NT2/D1 (cell line): Measurements from ENCODE around the gene ZNF326.
A peak's percentile ranks its signal among the peaks of the same experiment; 100 is the strongest.
"Not testable (repeated sequence)": the region's sequence is repeated elsewhere in the genome, so short reads cannot be mapped to it uniquely, and the experiment has no call there.

Experiments
- DNase-seq: peaks from one replicate; pipeline ENCODE4 v3.0.0-alpha.2; 2011; ENCODE audit warnings: low read depth, low spot score
- H3K27me3 ChIP-seq: 2 replicates; pipeline ENCODE4 v1.6.0; 2011; ENCODE audit warnings: mild to moderate bottlenecking; ENCODE audit not compliant: insufficient read length, insufficient read depth
- H3K36me3 ChIP-seq: 2 replicates; pipeline ENCODE4 v1.6.1; 2011; ENCODE audit warnings: mild to moderate bottlenecking, low read length, mixed read lengths; ENCODE audit not compliant: insufficient read depth, insufficient read length
- H3K4me1 ChIP-seq: 2 replicates; pipeline ENCODE4 v1.5.1; 2011; ENCODE audit not compliant: insufficient read depth, insufficient read length
- H3K4me3 ChIP-seq: 2 replicates; pipeline ENCODE4 v1.5.1; 2011; ENCODE audit warnings: low read depth; ENCODE audit not compliant: insufficient read length
- H3K9ac ChIP-seq: 2 replicates; pipeline ENCODE4 v1.6.0; 2011; ENCODE audit warnings: low read depth; ENCODE audit not compliant: insufficient read length
- H3K9me3 ChIP-seq: 2 replicates; pipeline ENCODE4 v1.5.1; 2011; ENCODE audit warnings: mild to moderate bottlenecking, low read length; ENCODE audit not compliant: insufficient read depth
- SUZ12 ChIP-seq: IDR thresholded peaks from 2 replicates; pipeline ENCODE4 v1.6.1; 2011; ENCODE audit not compliant: insufficient read length, insufficient read depth; ENCODE audit errors: extremely low read depth
- YY1 ChIP-seq: IDR thresholded peaks from 2 replicates; pipeline ENCODE4 v1.6.1; 2011; ENCODE audit not compliant: insufficient read length, insufficient read depth
- ZNF274 ChIP-seq: IDR thresholded peaks from 2 replicates; pipeline ENCODE4 v1.6.1; 2011; ENCODE audit warnings: mild to moderate bottlenecking, low read depth, low read length

ZNF326 gene

DNA sequence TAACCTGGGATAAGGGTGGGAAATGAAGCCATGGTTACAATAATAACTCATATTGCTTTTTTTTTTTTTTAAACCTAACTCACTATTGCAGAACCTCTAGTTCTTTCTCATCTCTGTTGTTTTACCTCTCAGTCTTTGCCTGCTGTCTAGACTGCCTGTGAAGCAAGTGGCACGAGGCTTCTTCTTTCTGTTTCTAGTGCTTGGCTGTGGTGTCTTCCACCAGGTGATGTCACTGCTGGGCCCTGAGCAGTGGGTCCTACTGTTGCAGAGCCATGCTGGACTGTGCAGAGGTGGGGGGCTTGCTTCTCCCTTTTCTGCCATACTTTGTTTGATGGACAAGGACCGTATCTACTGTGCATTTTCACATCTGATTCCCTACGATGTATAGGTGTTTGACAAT is 51.7 kb downstream of the ZNF326 start:
- no peak overlapping the region for H3K4me3 ChIP-seq
- no peak for DNase-seq
- no peaks in the 10 kb centered on the region for H3K4me1 ChIP-seq
- H3K9ac ChIP-seq: no peak overlapping the region
- no peaks in the 10 kb centered on the region for H3K27me3 ChIP-seq
- no peaks in the 10 kb centered on the region for H3K36me3 ChIP-seq
- H3K9me3 ChIP-seq: no peaks in the 10 kb centered on the region
- TF ChIP-seq SUZ12 (no peak), ZNF274 (no peak), YY1 (no peak)

DNA sequence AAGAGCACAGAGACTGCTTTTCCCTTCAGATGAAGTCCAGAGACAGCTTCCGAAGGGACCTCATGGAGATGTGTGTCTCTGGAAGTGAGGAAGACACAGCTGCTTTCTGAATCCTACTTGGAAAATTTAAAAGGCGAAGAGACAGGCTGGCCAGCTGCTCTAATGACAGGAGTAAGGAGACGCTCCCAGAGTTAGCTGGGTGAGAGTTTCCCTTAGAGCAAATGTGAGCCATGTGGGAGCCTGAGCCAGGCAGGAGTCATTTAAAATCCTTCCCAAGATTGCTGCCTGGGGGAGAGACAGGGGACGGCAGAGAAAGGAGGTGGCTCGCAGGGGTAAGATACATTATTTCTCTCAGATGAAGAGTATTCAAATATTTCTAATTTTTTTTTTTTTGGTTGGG is 53.1 kb downstream of the ZNF326 start:
- no peak overlapping the region for H3K4me3 ChIP-seq
- H3K27me3 ChIP-seq: no peaks in the 10 kb centered on the region
- H3K9ac ChIP-seq: no peak overlapping the region
- DNase-seq: no peak
- no peaks in the 10 kb centered on the region for H3K4me1 ChIP-seq
- no peaks in the 10 kb centered on the region for H3K36me3 ChIP-seq
- H3K9me3 ChIP-seq: no peaks in the 10 kb centered on the region
- TF ChIP-seq ZNF274 (no peak), YY1 (no peak), SUZ12 (no peak)

DNA sequence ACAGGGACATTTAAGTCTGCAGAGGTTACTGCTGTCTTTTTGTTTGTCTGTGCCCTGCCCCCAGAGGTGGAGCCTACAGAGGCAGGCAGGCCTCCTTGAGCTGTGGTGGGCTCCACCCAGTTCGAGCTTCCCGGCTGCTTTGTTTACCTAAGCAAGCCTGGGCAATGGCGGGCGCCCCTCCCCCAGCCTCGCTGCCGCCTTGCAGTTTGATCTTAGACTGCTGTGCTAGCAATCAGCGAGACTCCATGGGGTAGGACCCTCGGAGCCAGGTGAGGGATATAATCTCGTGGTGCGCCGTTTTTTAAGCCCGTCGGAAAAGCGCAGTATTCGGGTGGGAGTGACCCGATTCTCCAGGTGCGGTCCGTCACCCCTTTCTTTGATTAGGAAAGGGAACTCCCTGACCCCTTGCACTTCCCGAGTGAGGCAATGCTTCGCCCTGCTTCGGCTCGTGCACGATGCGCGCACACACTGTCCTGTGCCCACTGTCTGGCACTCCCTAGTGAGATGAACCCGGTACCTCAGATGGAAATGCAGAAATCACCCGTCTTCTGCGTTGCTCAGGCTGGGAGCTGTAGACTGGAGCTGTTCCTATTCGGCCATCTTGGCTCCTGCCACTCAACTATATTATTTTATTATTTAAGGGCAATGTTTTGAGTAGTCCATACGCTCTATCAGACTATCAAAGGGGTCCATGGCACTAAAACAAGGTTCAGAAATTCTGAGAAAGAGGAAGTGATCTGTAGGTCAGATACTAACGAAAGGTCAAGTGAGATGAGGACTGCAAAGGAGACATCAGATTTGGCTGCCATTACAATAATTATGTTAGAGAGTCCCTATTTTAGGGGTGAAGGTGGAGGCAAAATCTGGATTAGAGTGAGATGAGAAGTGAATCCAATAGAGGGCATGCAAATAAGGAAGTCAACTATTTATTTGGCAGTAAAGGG is 68.1 kb downstream of the ZNF326 start:
- DNase-seq, H3K36me3 ChIP-seq, H3K27me3 ChIP-seq, H3K4me1 ChIP-seq: not testable (repeated sequence)
- H3K9me3 ChIP-seq: peaks cover 12% of the 10 kb centered on the region
- H3K9ac ChIP-seq: peak overlapping the region; percentile 56
- peak overlapping the region; percentile 58 for H3K4me3 ChIP-seq

DNA sequence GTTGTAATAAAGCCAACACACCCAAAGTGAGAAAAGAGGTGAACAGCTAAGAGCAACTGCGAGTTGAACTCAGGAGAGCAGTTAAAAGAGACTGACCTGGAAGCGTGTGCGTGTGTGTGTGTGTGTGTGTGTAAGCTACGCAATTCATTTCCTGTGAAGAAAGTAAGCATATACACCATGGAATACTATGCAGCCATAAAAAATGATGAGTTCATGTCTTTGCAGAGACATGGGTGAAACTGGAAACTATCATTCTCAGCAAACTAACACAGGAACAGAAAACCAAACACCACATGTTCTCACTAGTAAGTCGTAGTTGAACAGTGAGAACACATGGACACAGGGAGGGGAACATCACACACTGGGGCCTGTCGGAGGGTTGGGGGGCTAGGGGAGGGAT is 69.2 kb downstream of the ZNF326 start:
- not testable (repeated sequence) for H3K4me1 ChIP-seq, H3K9ac ChIP-seq, H3K27me3 ChIP-seq, DNase-seq, H3K4me3 ChIP-seq, H3K36me3 ChIP-seq
- peaks cover 12% of the 10 kb centered on the region for H3K9me3 ChIP-seq

DNA sequence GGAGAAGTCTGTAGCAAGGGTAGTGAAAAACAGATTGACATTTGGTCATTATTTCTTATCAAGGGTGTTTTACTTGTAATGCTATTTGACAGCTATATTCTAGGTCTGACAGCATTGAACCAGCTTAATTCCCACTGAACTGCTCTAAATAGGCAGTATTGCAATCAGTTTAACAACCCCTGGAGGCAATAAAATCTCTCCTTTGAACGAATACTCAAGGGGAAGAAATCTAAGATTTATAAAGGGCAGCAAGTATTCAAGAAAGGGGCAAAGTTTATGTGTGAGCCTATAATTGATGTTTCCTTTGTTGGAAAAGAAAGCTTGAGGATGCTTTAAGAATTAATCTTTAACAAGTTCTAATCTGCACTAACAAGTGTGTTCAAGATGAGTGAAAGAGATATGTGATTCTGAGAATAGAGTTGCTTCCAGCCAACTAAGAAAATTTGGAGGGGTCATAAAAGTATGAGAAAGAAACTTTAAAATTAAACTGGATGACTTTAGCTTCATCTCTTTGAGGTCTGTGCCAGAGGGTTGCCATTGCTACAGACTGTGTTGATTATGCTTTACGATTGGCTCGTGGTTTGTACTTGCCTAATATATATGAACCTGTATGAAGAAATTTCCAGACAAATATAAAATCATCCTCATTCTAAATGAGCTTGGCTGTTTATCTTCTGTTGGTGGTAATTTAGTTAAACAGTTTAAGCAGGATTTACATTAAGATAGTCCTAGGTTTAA is 72.5 kb downstream of the ZNF326 start:
- no peak for DNase-seq
- Histone ChIP-seq H3K9me3 (peaks cover 12% of the 10 kb centered on the region), H3K9ac (no peak overlapping the region), H3K36me3 (no peaks in the 10 kb centered on the region), H3K4me1 (no peaks in the 10 kb centered on the region), H3K4me3 (no peak overlapping the region), H3K27me3 (no peaks in the 10 kb centered on the region)
- TF ChIP-seq ZNF274: no peak
- TF ChIP-seq SUZ12: no peak
- TF ChIP-seq YY1: no peak

DNA sequence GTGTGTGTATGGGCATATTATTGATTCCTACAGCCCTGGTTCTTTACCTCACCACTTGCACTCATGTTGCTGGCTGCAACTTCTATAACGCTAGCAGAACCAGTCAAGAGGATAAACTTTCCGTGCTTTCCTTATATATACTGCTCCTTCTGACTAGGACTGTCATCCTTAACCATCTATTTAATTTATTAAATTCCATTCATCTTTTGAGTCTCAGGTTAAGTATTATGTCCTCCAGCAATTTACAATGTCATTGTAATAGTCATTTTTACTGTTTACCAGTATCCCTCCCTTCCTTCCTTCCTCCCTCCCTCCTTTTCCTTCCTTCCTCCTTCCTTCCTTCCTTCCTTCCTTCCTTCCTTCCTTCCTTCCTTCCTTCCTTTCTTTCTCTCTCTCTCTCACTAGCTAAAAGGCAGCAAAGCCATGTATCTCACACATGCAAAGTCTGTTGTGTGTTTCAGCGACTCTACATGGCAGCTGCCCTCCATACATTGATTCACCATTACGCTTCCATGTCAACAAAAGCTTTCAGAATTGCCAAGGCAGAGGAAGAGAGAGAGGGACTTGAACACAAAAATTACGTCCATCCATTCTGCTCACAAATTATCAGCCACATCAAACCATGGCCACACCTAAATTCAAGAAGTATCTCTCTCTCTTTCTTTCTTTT is 73.8 kb downstream of the ZNF326 start:
- Histone ChIP-seq H3K36me3 (no peaks in the 10 kb centered on the region), H3K9me3 (peaks cover 7% of the 10 kb centered on the region), H3K4me3 (no peak overlapping the region), H3K27me3 (no peaks in the 10 kb centered on the region), H3K4me1 (no peaks in the 10 kb centered on the region), H3K9ac (no peak overlapping the region)
- TF ChIP-seq YY1 (no peak), ZNF274 (no peak), SUZ12 (no peak)
- no peak for DNase-seq

DNA sequence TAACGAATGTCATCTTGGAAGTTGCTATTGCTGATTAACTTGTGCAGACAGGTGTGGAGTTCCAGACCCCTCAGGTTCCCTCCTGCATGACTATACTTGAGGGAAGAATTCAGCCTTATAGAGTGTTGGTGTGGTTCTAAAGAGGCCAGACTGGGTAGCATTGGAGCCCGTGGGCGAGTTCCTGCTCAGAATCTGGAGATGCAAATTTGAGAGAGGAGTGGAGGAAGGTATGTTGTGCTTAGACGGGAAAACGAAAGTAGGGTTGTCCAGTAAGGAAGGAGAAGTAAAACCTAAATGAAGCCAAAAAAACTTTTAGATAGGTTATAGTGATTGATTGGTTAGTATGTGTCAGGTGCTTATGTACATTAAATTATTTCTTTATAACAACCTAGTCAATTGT is 79.2 kb downstream of the ZNF326 start:
- TF ChIP-seq SUZ12 (no peak), ZNF274 (no peak), YY1 (no peak)
- no peak overlapping the region for H3K9ac ChIP-seq
- H3K36me3 ChIP-seq: no peaks in the 10 kb centered on the region
- H3K27me3 ChIP-seq: no peaks in the 10 kb centered on the region
- DNase-seq: no peak
- no peaks in the 10 kb centered on the region for H3K4me1 ChIP-seq
- no peak overlapping the region for H3K4me3 ChIP-seq
- no peaks in the 10 kb centered on the region for H3K9me3 ChIP-seq
